Neuronal stem cell (in vitro differentiated cells): ENCODE data around the gene NLGN3.

ENCODE experiments used
- DNase-seq: peaks from one replicate; pipeline ENCODE4 v3.0.0-alpha.2; 2013; ENCODE audit warnings: low spot score
- H2AFZ ChIP-seq: one replicate; pipeline ENCODE4 v1.6.1; 2013; ENCODE audit warnings: mild to moderate bottlenecking, low read length, inconsistent platforms
- H2AK5ac ChIP-seq: 2 replicates; pipeline ENCODE4 v1.6.1; 2013; ENCODE audit warnings: low read depth, mild to moderate bottlenecking, inconsistent platforms, low read length, moderate library complexity, mixed read lengths
- H2BK120ac ChIP-seq: 2 replicates; pipeline ENCODE4 v1.6.1; 2013; ENCODE audit warnings: low read depth, mild to moderate bottlenecking, inconsistent platforms, low read length, moderate library complexity, mixed read lengths
- H2BK12ac ChIP-seq: one replicate; pipeline ENCODE4 v1.6.1; 2013; ENCODE audit warnings: low read length, inconsistent platforms
- H2BK15ac ChIP-seq: 2 replicates; pipeline ENCODE4 v1.6.1; 2013; ENCODE audit warnings: mild to moderate bottlenecking, low read length, inconsistent platforms, mixed read lengths
- H2BK5ac ChIP-seq: one replicate; pipeline ENCODE4 v1.6.1; 2013; ENCODE audit warnings: inconsistent platforms, mild to moderate bottlenecking, low read length, moderate library complexity
- H3K14ac ChIP-seq: one replicate; pipeline ENCODE4 v1.6.1; 2013; ENCODE audit warnings: low read length, inconsistent platforms
- H3K18ac ChIP-seq: 2 replicates; pipeline ENCODE4 v1.6.1; 2013; ENCODE audit warnings: low read length, inconsistent platforms
- H3K23ac ChIP-seq: 2 replicates; pipeline ENCODE4 v1.6.1; 2013; ENCODE audit warnings: low read depth, mild to moderate bottlenecking, mixed read lengths, low read length, inconsistent platforms; ENCODE audit not compliant: poor library complexity
- H3K27ac ChIP-seq: replicated peaks from 3 replicates; pipeline ENCODE4 v1.5.1; 2013; ENCODE audit warnings: low read length, inconsistent platforms
- H3K27me3 ChIP-seq, 3 experiments: 2 replicates each; pipeline ENCODE4 v1.6.1; 2013; ENCODE audit warnings: low read length in 3 of 3, mild to moderate bottlenecking in 2 of 3, inconsistent platforms in 1 of 3, low read depth in 1 of 3, mixed read lengths in 1 of 3, moderate library complexity in 1 of 3; ENCODE audit not compliant: control insufficient read depth in 3 of 3, insufficient read depth in 3 of 3
- H3K36me3 ChIP-seq, 2 donors: replicated peaks in 1 of 2; 2 replicates each; pipeline ENCODE4 v1.6.1; 2013; ENCODE audit warnings: low read length in 2 of 2; ENCODE audit not compliant: control insufficient read depth in 2 of 2, insufficient read depth in 2 of 2
- H3K4ac ChIP-seq: 2 replicates; pipeline ENCODE4 v1.6.1; 2013; ENCODE audit warnings: inconsistent platforms, mild to moderate bottlenecking, low read length, moderate library complexity
- H3K4me1 ChIP-seq, 2 donors: 1 replicate in 1 of 2; 2 replicates in 1 of 2; pipeline ENCODE4 v1.6.1; 2013; ENCODE audit warnings: low read length in 2 of 2, low read depth in 1 of 2; ENCODE audit not compliant: control insufficient read depth in 2 of 2, insufficient read depth in 1 of 2
- H3K4me2 ChIP-seq: one replicate; pipeline ENCODE4 v1.6.1; 2013; ENCODE audit warnings: mild to moderate bottlenecking, low read length, inconsistent platforms; ENCODE audit not compliant: insufficient read depth, poor library complexity, severe bottlenecking
- H3K4me3 ChIP-seq, 2 donors: 2 replicates each; pipeline ENCODE4 v1.5.1; 2013; ENCODE audit warnings: low read length in 2 of 2, mild to moderate bottlenecking in 2 of 2, inconsistent platforms in 1 of 2, moderate library complexity in 1 of 2
- H3K79me1 ChIP-seq: one replicate; pipeline ENCODE4 v1.6.1; 2013; ENCODE audit warnings: low read depth, mild to moderate bottlenecking, inconsistent platforms, low read length, moderate library complexity
- H3K9ac ChIP-seq: one replicate; pipeline ENCODE4 v1.6.1; 2013; ENCODE audit warnings: mild to moderate bottlenecking, low read depth, low read length, inconsistent platforms; ENCODE audit not compliant: poor library complexity
- H3K9me3 ChIP-seq, 2 donors: replicated peaks in 1 of 2; 2 replicates each; pipeline versions ENCODE3 to v1.6.1; 2013; ENCODE audit warnings: low read length in 2 of 2, mild to moderate bottlenecking in 2 of 2, inconsistent platforms in 1 of 2, low read depth in 1 of 2, mixed read lengths in 1 of 2, moderate library complexity in 1 of 2; ENCODE audit not compliant: control insufficient read depth in 2 of 2, insufficient read depth in 1 of 2
- H4K8ac ChIP-seq: one replicate; pipeline ENCODE4 v1.6.1; 2013; ENCODE audit warnings: low read depth, mild to moderate bottlenecking, inconsistent platforms, low read length, moderate library complexity
- H4K91ac ChIP-seq: one replicate; pipeline ENCODE4 v1.6.1; 2013; ENCODE audit warnings: low read length, low read depth, mild to moderate bottlenecking, inconsistent platforms; ENCODE audit not compliant: poor library complexity
- WGBS, 2 donors: extraction: QIAGEN DNeasy Blood & Tissue Kit; methylation state at CpG; one replicate each; pipeline ENCODE4 v1.1.7; 2013; ENCODE audit warnings: missing lambda C conversion rate in 2 of 2, mixed read lengths in 1 of 2; ENCODE audit not compliant: insufficient read length in 2 of 2, insufficient replicate concordance in 1 of 2; ENCODE audit errors: extremely low coverage in 2 of 2; 5-methylcytosine and 5-hydroxymethylcytosine counted together

Gene NLGN3

GRCh38 chrX:71162981-71163380 is 18.3 kb downstream of the NLGN3 start:
- Histone ChIP-seq H3K79me1 (no peaks in the 10 kb centered on the region), H4K8ac (no peak overlapping the region), H4K91ac (no peak overlapping the region), H2BK12ac (no peak overlapping the region), H3K4me3 (no peak overlapping the region), H3K36me3 (peaks cover 7% of the 10 kb centered on the region in 2 donors), H3K14ac (no peak overlapping the region), H2BK5ac (no peak overlapping the region), H2BK15ac (no peak overlapping the region), H3K9ac (no peak overlapping the region), H3K23ac (no peak overlapping the region), H3K27me3 (no peaks in the 10 kb centered on the region), H3K4me2 (no peak overlapping the region), H3K9me3 (no peaks in the 10 kb centered on the region), H2AFZ (no peak overlapping the region), H3K4ac (no peak overlapping the region), H2BK120ac (no peak overlapping the region), H3K27ac (no peak overlapping the region), H3K4me1 (peaks cover 2% of the 10 kb centered on the region in 2 donors), H3K18ac (no peak overlapping the region), H2AK5ac (no peak overlapping the region)
- WGBS, 2 donors, result no CpG with 5 or more reads among the region's 4 CpGs
- DNase-seq, result no peak

GRCh38 chrX:71164071-71164470 is 19.4 kb downstream of the NLGN3 start:
- Histone ChIP-seq H3K9me3 (no peaks in the 10 kb centered on the region), H2AFZ (no peak overlapping the region), H2BK12ac (no peak overlapping the region), H2BK5ac (no peak overlapping the region), H3K4ac (no peak overlapping the region), H3K4me1 (peaks cover 2% of the 10 kb centered on the region in 2 donors), H3K18ac (no peak overlapping the region), H3K4me2 (no peak overlapping the region), H2AK5ac (no peak overlapping the region), H4K91ac (no peak overlapping the region), H2BK120ac (no peak overlapping the region), H3K27me3 (no peaks in the 10 kb centered on the region), H3K14ac (no peak overlapping the region), H3K9ac (no peak overlapping the region), H4K8ac (no peak overlapping the region), H3K23ac (no peak overlapping the region), H3K79me1 (no peaks in the 10 kb centered on the region), H3K27ac (no peak overlapping the region), H3K4me3 (no peak overlapping the region), H3K36me3 (peaks cover 7% of the 10 kb centered on the region in 2 donors), H2BK15ac (no peak overlapping the region)
- DNase-seq, result no peak
- WGBS, 2 donors, result no CpG with 5 or more reads among the region's 12 CpGs

- WGBS, 2 donors, result no CpG with 5 or more reads among the region's 6 CpGs
These were observed 21.8 kb downstream of the NLGN3 start for GRCh38 chrX:71166461-71166860.

DNA sequence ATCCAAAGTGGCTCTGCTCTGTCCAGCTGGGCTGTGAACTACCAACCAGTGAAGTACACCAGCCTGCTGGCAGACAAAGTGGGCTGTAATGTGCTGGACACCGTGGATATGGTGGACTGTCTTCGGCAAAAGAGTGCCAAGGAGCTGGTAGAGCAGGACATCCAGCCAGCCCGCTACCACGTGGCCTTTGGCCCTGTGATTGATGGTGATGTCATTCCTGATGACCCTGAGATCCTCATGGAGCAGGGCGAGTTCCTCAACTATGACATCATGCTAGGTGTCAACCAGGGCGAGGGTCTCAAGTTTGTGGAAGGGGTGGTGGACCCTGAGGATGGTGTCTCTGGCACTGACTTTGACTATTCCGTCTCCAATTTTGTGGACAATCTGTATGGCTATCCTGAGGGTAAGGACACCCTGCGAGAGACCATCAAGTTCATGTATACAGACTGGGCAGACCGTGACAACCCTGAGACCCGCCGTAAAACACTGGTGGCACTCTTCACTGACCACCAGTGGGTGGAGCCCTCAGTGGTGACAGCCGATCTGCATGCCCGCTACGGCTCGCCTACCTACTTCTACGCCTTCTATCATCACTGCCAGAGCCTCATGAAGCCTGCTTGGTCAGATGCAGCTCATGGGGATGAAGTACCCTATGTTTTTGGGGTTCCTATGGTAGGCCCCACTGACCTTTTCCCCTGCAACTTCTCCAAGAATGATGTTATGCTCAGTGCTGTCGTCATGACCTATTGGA is 22.6 kb downstream of the NLGN3 start:
- Histone ChIP-seq H2AK5ac (no peak overlapping the region), H3K4ac (no peak overlapping the region), H3K23ac (no peak overlapping the region), H3K4me2 (no peak overlapping the region), H4K91ac (no peak overlapping the region), H2BK12ac (no peak overlapping the region), H3K9me3 (no peaks in the 10 kb centered on the region), H2BK15ac (no peak overlapping the region), H4K8ac (no peak overlapping the region), H3K14ac (no peak overlapping the region), H3K4me3 (no peak overlapping the region), H3K9ac (no peak overlapping the region), H2BK5ac (no peak overlapping the region), H3K36me3 (peaks cover 7 to 10% of the 10 kb centered on the region in 2 donors), H3K27ac (no peak overlapping the region), H3K18ac (no peak overlapping the region), H3K27me3 (no peaks in the 10 kb centered on the region), H3K4me1 (peaks cover 2 to 7% of the 10 kb centered on the region in 2 donors), H2AFZ (no peak overlapping the region), H3K79me1 (no peaks in the 10 kb centered on the region), H2BK120ac (no peak overlapping the region)
- DNase-seq, result no peak
- no CpG with 5 or more reads among the region's 17 CpGs for WGBS, 2 donors

More at GRCh38 chrX:71166461-71166860, 21.8 kb downstream of the NLGN3 start:
- H2AFZ ChIP-seq, result no peak overlapping the region
- H3K4me3 ChIP-seq, result no peak overlapping the region
- no peak overlapping the region for H3K9ac ChIP-seq
- no peak overlapping the region for H2BK15ac ChIP-seq
- H4K91ac ChIP-seq, result no peak overlapping the region
- H2BK120ac ChIP-seq, result no peak overlapping the region
- H3K18ac ChIP-seq, result no peak overlapping the region
- no peaks in the 10 kb centered on the region for H3K9me3 ChIP-seq
- H2AK5ac ChIP-seq, result no peak overlapping the region
- no peak overlapping the region for H2BK12ac ChIP-seq
- H3K4ac ChIP-seq, result no peak overlapping the region
- no peak overlapping the region for H2BK5ac ChIP-seq
- no peak overlapping the region for H3K23ac ChIP-seq
- H3K27me3 ChIP-seq, result no peaks in the 10 kb centered on the region
- peaks cover 7 to 10% of the 10 kb centered on the region in 2 donors for H3K36me3 ChIP-seq
- no peak overlapping the region for H3K4me2 ChIP-seq
- no peak overlapping the region for H3K14ac ChIP-seq
- no peak overlapping the region for H3K27ac ChIP-seq
- H3K4me1 ChIP-seq, result peaks cover 2 to 7% of the 10 kb centered on the region in 2 donors
- DNase-seq, result no peak
- no peaks in the 10 kb centered on the region for H3K79me1 ChIP-seq
- H4K8ac ChIP-seq, result no peak overlapping the region
